Posterior cingulate gyrus (tissue), 11 donors: ENCODE measurements around the gene CUL1.

Experiments
- DNase-seq, 10 donors: peaks; one replicate each; pipeline versions ENCODE4 v3.0.0 to v3.0.0-alpha.2; 2020 to 2021; ENCODE audit warnings: mixed read lengths in 3 of 10
- intact Hi-C: fragments of 100-400 bp; cut with DNase I; formaldehyde crosslinking; loops from one replicate; pipeline ENCODE4 v1.15.1; 2023

The CUL1 gene

GRCh38 chr7:148750442-148751355 is 52.0 kb downstream of the CUL1 start:
- intact Hi-C loops = no loop called here

GRCh38 chr7:148753224-148753623 is 54.5 kb downstream of the CUL1 start:
- no peak for DNase-seq
- intact Hi-C loops = no loop called here

More at GRCh38 chr7:148750442-148751355, 52.0 kb downstream of the CUL1 start:
- DNase-seq = no peak

GRCh38 chr7:148754912-148755311 is 56.2 kb downstream of the CUL1 start:
- no peak for DNase-seq

GRCh38 chr7:148761499-148762278 is 63.0 kb downstream of the CUL1 start:
- intact Hi-C loops = no loop called here
- DNase-seq = no peak

More at GRCh38 chr7:148754912-148755311, 56.2 kb downstream of the CUL1 start:
- intact Hi-C loops = no loop called here

GRCh38 chr7:148763622-148764021 is 64.9 kb downstream of the CUL1 start:
- intact Hi-C loops = no loop called here
- DNase-seq = no peak

- intact Hi-C loops = no loop called here
- DNase-seq = no peak
Measured at GRCh38 chr7:148770004-148770403, 71.3 kb downstream of the CUL1 start.

GRCh38 chr7:148772297-148773089 is 73.8 kb downstream of the CUL1 start:
- intact Hi-C loops = no loop called here
- DNase-seq = no peak

GRCh38 chr7:148773334-148773733 is 74.6 kb downstream of the CUL1 start:
- no peak for DNase-seq
- intact Hi-C loops = no loop called here

GRCh38 chr7:148774471-148774870 is 75.8 kb downstream of the CUL1 start:
- intact Hi-C loops = no loop called here

GRCh38 chr7:148782757-148783456 is 84.2 kb downstream of the CUL1 start:
- intact Hi-C loops = no loop called here
- peak in 1 of 10 donors; percentile 70 for DNase-seq

More at GRCh38 chr7:148774471-148774870, 75.8 kb downstream of the CUL1 start:
- DNase-seq = no peak

- intact Hi-C loops = no loop called here
- no peak for DNase-seq
Measured at GRCh38 chr7:148783801-148784527, 85.3 kb downstream of the CUL1 start.

GRCh38 chr7:148787571-148788295 is 89.0 kb downstream of the CUL1 start:
- intact Hi-C loops = no loop called here
- DNase-seq = no peak

- no peak for DNase-seq
- intact Hi-C loops = no loop called here
Measured at GRCh38 chr7:148789220-148789619, 90.5 kb downstream of the CUL1 start.

- intact Hi-C loops = no loop called here
- DNase-seq = no peak
Measured at GRCh38 chr7:148790131-148790726, 91.5 kb downstream of the CUL1 start.

GRCh38 chr7:148790850-148791249 is 92.1 kb downstream of the CUL1 start:
- DNase-seq = no peak
- intact Hi-C loops = no loop called here

GRCh38 chr7:148791546-148791945 is 92.8 kb downstream of the CUL1 start:
- DNase-seq = no peak
- intact Hi-C loops = no loop called here

- DNase-seq = no peak
- intact Hi-C loops = no loop called here
Measured at GRCh38 chr7:148793590-148793989, 94.9 kb downstream of the CUL1 start.

GRCh38 chr7:148794476-148794875 is 95.8 kb downstream of the CUL1 start:
- intact Hi-C loops = no loop called here

More at GRCh38 chr7:148794476-148794875, 95.8 kb downstream of the CUL1 start:
- no peak for DNase-seq
